C4-2B (cell line): ENCODE measurements around the gene PCDHB10.
"Not testable (repeated sequence)": the region's sequence is repeated elsewhere in the genome, so short reads cannot be mapped to it uniquely, and the experiment has no call there.

ENCODE experiments used
- H3K27ac ChIP-seq: fragments of 450-650 bp; 2 replicates; pipeline ENCODE4 v1.5.1; 2017
- ZFX ChIP-seq: fragments of 450-650 bp; IDR thresholded peaks from 2 replicates; pipeline ENCODE4 v1.6.1; 2017
- TF ChIP-seq, protein P1 (sequence below): fragments of 450-650 bp; conservative IDR thresholded peaks from 2 replicates; pipeline ENCODE4 v1.5.1; 2017; ENCODE audit warnings: mild to moderate bottlenecking

PCDHB10 gene

GRCh38 chr5:141186897-141187512 lies 5.1 kb upstream of the PCDHB10 start, which contains the start of gene PCDHB9:
Gene PCDHB9, plus strand, starts transcription at chr5:141187161. Its CDS starts 158 bp downstream, at chr5:141187319.
- TF ChIP-seq ZFX = no peak
- TF ChIP-seq, protein P1, sequence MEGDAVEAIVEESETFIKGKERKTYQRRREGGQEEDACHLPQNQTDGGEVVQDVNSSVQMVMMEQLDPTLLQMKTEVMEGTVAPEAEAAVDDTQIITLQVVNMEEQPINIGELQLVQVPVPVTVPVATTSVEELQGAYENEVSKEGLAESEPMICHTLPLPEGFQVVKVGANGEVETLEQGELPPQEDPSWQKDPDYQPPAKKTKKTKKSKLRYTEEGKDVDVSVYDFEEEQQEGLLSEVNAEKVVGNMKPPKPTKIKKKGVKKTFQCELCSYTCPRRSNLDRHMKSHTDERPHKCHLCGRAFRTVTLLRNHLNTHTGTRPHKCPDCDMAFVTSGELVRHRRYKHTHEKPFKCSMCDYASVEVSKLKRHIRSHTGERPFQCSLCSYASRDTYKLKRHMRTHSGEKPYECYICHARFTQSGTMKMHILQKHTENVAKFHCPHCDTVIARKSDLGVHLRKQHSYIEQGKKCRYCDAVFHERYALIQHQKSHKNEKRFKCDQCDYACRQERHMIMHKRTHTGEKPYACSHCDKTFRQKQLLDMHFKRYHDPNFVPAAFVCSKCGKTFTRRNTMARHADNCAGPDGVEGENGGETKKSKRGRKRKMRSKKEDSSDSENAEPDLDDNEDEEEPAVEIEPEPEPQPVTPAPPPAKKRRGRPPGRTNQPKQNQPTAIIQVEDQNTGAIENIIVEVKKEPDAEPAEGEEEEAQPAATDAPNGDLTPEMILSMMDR = peak; percentile 83
- H3K27ac ChIP-seq = no peak within 1 kb of the TSS

GRCh38 chr5:141188682-141189081 lies 3.5 kb upstream of the PCDHB10 start:
- H3K27ac ChIP-seq = not testable (repeated sequence)

GRCh38 chr5:141189131-141189530 lies 3.0 kb upstream of the PCDHB10 start:
- not testable (repeated sequence) for H3K27ac ChIP-seq

DNA sequence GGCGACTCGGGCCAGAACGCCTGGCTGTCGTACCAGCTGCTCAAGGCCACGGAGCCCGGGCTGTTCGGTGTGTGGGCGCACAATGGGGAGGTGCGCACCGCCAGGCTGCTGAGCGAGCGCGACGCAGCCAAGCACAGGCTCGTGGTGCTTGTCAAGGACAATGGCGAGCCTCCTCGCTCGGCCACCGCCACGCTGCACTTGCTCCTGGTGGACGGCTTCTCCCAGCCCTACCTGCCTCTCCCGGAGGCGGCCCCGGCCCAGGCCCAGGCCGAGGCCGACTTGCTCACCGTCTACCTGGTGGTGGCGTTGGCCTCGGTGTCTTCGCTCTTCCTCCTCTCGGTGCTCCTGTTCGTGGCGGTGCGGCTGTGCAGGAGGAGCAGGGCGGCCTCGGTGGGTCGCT lies 2.2 kb downstream of the PCDHB10 start:
- H3K27ac ChIP-seq = not testable (repeated sequence)

DNA sequence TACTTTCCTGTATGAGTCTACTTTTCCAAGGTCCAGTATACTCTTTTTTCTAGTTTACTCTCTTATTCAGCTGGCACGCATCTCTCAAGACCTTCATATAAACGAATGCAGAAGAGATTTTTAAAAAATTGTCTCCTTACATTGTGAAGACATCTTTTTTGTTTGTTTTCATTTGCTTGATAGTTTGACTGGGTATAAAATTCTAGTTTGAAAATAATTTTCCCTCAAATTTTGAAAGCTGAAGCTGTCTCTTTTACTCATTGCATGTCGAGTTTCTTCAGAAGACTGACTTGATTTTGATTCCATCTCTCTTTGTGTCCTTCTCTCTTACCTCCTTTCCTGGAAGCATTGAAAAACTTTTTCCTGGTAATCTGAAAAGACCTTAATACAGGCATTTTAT lies 4.2 kb downstream of the PCDHB10 start:
- no peak overlapping the region for H3K27ac ChIP-seq
- TF ChIP-seq, protein P1 = no peak
- no peak for TF ChIP-seq ZFX

GRCh38 chr5:141199359-141200235 lies 7.4 kb downstream of the PCDHB10 start, which contains the start of gene PCDHB11:
Gene PCDHB11, plus strand, starts transcription at chr5:141199627. Its CDS starts 148 bp downstream, at chr5:141199775.
- no peak for TF ChIP-seq ZFX
- TF ChIP-seq, protein P1 = peak; percentile 45
- no peak within 1 kb of the TSS for H3K27ac ChIP-seq

GRCh38 chr5:141201126-141201525 lies 9.0 kb downstream of the PCDHB10 start:
- H3K27ac ChIP-seq = not testable (repeated sequence)

GRCh38 chr5:141201646-141202045 lies 9.5 kb downstream of the PCDHB10 start:
- not testable (repeated sequence) for H3K27ac ChIP-seq

- H3K27ac ChIP-seq = no peak within 1 kb of the TSS
- no peak for TF ChIP-seq ZFX
- TF ChIP-seq, protein P1 = peak; percentile 48
Measured at GRCh38 chr5:141208478-141208877, 16.3 kb downstream of the PCDHB10 start, which contains the start of gene PCDHB12. Gene PCDHB12, plus strand, starts transcription at chr5:141208719. Its CDS starts 189 bp downstream, at chr5:141208908.

DNA sequence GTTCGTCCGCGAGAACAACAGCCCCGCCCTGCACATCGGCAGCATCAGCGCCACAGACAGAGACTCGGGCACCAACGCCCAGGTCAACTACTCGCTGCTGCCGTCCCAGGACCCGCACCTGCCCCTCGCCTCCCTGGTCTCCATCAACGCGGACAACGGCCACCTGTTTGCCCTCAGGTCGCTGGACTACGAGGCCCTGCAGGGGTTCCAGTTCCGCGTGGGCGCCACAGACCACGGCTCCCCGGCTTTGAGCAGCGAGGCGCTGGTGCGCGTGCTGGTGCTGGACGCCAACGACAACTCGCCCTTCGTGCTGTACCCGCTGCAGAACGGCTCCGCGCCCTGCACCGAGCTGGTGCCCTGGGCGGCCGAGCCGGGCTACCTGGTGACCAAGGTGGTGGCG lies 18.1 kb downstream of the PCDHB10 start:
- not testable (repeated sequence) for H3K27ac ChIP-seq

DNA sequence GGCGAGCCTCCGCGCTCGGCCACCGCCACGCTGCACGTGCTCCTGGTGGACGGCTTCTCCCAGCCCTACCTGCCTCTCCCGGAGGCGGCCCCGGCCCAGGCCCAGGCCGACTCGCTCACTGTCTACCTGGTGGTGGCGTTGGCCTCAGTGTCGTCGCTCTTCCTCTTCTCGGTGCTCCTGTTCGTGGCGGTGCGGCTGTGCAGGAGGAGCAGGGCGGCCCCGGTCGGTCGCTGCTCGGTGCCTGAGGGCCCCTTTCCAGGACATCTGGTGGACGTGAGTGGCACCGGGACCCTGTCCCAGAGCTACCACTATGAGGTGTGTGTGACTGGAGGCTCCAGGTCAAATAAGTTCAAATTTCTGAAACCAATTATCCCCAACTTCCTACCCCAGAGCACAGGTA lies 18.7 kb downstream of the PCDHB10 start:
- not testable (repeated sequence) for H3K27ac ChIP-seq
